Upper lobe of left lung (tissue), 6 donors: Measurements from ENCODE around the gene LGR5. TPM values are rescaled to one million over a fixed set of nuclear protein-coding genes. Genes with fewer than 3 reads are reported as not detected.
A peak's percentile ranks its signal among the peaks of the same experiment; 100 is the strongest.
"Not testable (repeated sequence)": the region's sequence is repeated elsewhere in the genome, so short reads cannot be mapped to it uniquely, and the experiment has no call there.

ENCODE experiments used
- ATAC-seq, 2 donors: fragments of 200-7000 bp; cut with Tn5 transposase; one replicate each; pipeline ENCODE4 v1.9.1; 2022; ENCODE audit warnings: mild to moderate bottlenecking in 2 of 2, moderate library complexity in 2 of 2; ENCODE audit not compliant: low FRiP score in 2 of 2
- DNase-seq, 2 donors: peaks; one replicate each; pipeline ENCODE4 v3.0.0-alpha.2; 2019 to 2020
- H3K27ac ChIP-seq, 4 donors: fragments of 200-600 bp; sonication (generic); one replicate each; pipeline ENCODE4 v1.5.1; 2016 to 2019
- H3K27me3 ChIP-seq, 4 donors: fragments of 200-600 bp; sonication (generic); one replicate each; pipeline ENCODE4 v1.5.1; 2017 to 2019
- H3K36me3 ChIP-seq, 4 donors: fragments of 200-600 bp; sonication (generic); one replicate each; pipeline ENCODE4 v1.5.1; 2016 to 2019
- H3K4me1 ChIP-seq, 4 donors: fragments of 200-600 bp; sonication (generic); one replicate each; pipeline ENCODE4 v1.5.1; 2018 to 2019
- H3K4me3 ChIP-seq, 4 donors: fragments of 200-600 bp; sonication (generic); one replicate each; pipeline ENCODE4 v1.5.1; 2017 to 2019; ENCODE audit warnings: mild to moderate bottlenecking in 2 of 4, moderate library complexity in 1 of 4
- H3K9me3 ChIP-seq, 4 donors: fragments of 200-600 bp; sonication (generic); one replicate each; pipeline ENCODE4 v1.5.1; 2018 to 2019
- CTCF ChIP-seq, 6 experiments: fragments of 450-650 bp in 4 of 6; fragments of 200-600 bp in 2 of 6; sonication (generic) in 2 of 6; IDR thresholded peaks; one replicate each; pipeline ENCODE4 v1.5.1; 2016 to 2019; ENCODE audit warnings: antibody characterized with exemption in 6 of 6
- EP300 ChIP-seq, 4 donors: sonication (generic); formaldehyde crosslinking; IDR thresholded peaks; one replicate each; pipeline ENCODE4 v1.5.1; 2017; ENCODE audit warnings: antibody characterized with exemption in 4 of 4, control low read depth in 2 of 4
- POLR2A ChIP-seq, 4 donors: fragments of 450-650 bp; IDR thresholded peaks; one replicate each; pipeline ENCODE4 v1.5.1; 2016 to 2017; ENCODE audit warnings: antibody characterized with exemption in 4 of 4, mild to moderate bottlenecking in 2 of 4
- POLR2AphosphoS5 ChIP-seq, 2 donors: sonication (generic); formaldehyde crosslinking; IDR thresholded peaks; one replicate each; pipeline ENCODE4 v1.5.1; 2017; ENCODE audit warnings: antibody characterized with exemption in 2 of 2
- WGBS, 2 donors: methylation state at CpG; one replicate each; pipeline ENCODE4 v1.1.5; 2017 to 2018; 5-methylcytosine and 5-hydroxymethylcytosine counted together
- total RNA-seq, 6 donors: library from RNA; depleted of rRNA in 4 of 6; stranded (reverse); fragments of >200 nt in 4 of 6; gene quantifications; one replicate each; pipeline versions ENCODE4 v1.1.0 to v1.2.1, GENCODE V29; 2016 to 2021
- donor health status: DM: no; HTN: no; CAD: no; lungs with moderate emphysema.
- donor health status: DM: no; HTN: yes; CAD: no; lungs with severe emphysema.

Gene LGR5
- total RNA-seq, 6 donors from 2014 or later = 0.27 to 1.2 (median 0.75) TPM; not detected in 2

- DNase-seq = peak in 1 of 2 donors; percentile 68
These were observed 127.9 kb downstream of the LGR5 start for GRCh38 chr12:71567537-71567936.

GRCh38 chr12:71569885-71570284 lies 130.3 kb downstream of the LGR5 start:
- 85 to 93% methylated on average over 6 of the region's 6 CpGs for WGBS, 2 donors
- not testable (repeated sequence) for H3K9me3 ChIP-seq, DNase-seq, ATAC-seq, H3K27ac ChIP-seq, H3K4me3 ChIP-seq, H3K27me3 ChIP-seq, H3K36me3 ChIP-seq, H3K4me1 ChIP-seq

More at GRCh38 chr12:71567537-71567936, 127.9 kb downstream of the LGR5 start:
- Histone ChIP-seq H3K36me3 (no peaks in the 10 kb centered on the region), H3K4me3 (no peak overlapping the region), H3K4me1 (no peaks in the 10 kb centered on the region), H3K27ac (no peak overlapping the region), H3K27me3 (no peaks in the 10 kb centered on the region), H3K9me3 (no peaks in the 10 kb centered on the region)
- TF ChIP-seq POLR2AphosphoS5 (IDR thresholded peaks at IDR 0.05) (no peak), POLR2A (IDR thresholded peaks at IDR 0.05) (no peak), EP300 (IDR thresholded peaks at IDR 0.05) (no peak), CTCF (IDR thresholded peaks at IDR 0.05) (no peak)
- 60 to 72% methylated on average over 3 of the region's 3 CpGs for WGBS, 2 donors
- ATAC-seq = peak in 1 of 2 donors; percentile 46

- no peaks in the 10 kb centered on the region for H3K4me1 ChIP-seq
- H3K9me3 ChIP-seq = no peaks in the 10 kb centered on the region
- DNase-seq (no peak), ATAC-seq (no peak)
- H3K27ac ChIP-seq = no peak overlapping the region
- no peak overlapping the region for H3K4me3 ChIP-seq
- TF ChIP-seq POLR2A (IDR thresholded peaks at IDR 0.05) = no peak
- TF ChIP-seq CTCF (IDR thresholded peaks at IDR 0.05) = no peak
- no peak for TF ChIP-seq EP300 (IDR thresholded peaks at IDR 0.05)
- TF ChIP-seq POLR2AphosphoS5 (IDR thresholded peaks at IDR 0.05) = no peak
- no peaks in the 10 kb centered on the region for H3K27me3 ChIP-seq
- WGBS, 2 donors = 65 to 79% methylated on average over 3 of the region's 3 CpGs
- H3K36me3 ChIP-seq = no peaks in the 10 kb centered on the region
These were observed 136.9 kb downstream of the LGR5 start for GRCh38 chr12:71576496-71576895.

GRCh38 chr12:71578694-71579258 lies 139.2 kb downstream of the LGR5 start:
- DNase-seq = no peak
- H3K36me3 ChIP-seq = no peaks in the 10 kb centered on the region
- H3K27me3 ChIP-seq = no peaks in the 10 kb centered on the region
- no peak overlapping the region for H3K27ac ChIP-seq
- ATAC-seq = no peak
- H3K9me3 ChIP-seq = no peaks in the 10 kb centered on the region
- TF ChIP-seq POLR2A (IDR thresholded peaks at IDR 0.05) (no peak), POLR2AphosphoS5 (IDR thresholded peaks at IDR 0.05) (no peak), CTCF (IDR thresholded peaks at IDR 0.05) (no peak), EP300 (IDR thresholded peaks at IDR 0.05) (no peak)
- H3K4me1 ChIP-seq = no peaks in the 10 kb centered on the region
- no peak overlapping the region for H3K4me3 ChIP-seq
- WGBS, 2 donors = 68 to 72% methylated on average over 5 of the region's 5 CpGs

GRCh38 chr12:71581206-71581605 lies 141.6 kb downstream of the LGR5 start:
- ATAC-seq (no peak), DNase-seq (no peak)
- H3K27me3 ChIP-seq = no peaks in the 10 kb centered on the region
- no peaks in the 10 kb centered on the region for H3K9me3 ChIP-seq
- H3K4me3 ChIP-seq = no peak overlapping the region
- H3K36me3 ChIP-seq = no peaks in the 10 kb centered on the region
- no peaks in the 10 kb centered on the region for H3K4me1 ChIP-seq
- no peak overlapping the region for H3K27ac ChIP-seq
- TF ChIP-seq EP300 (IDR thresholded peaks at IDR 0.05) = no peak
- no peak for TF ChIP-seq POLR2A (IDR thresholded peaks at IDR 0.05)
- TF ChIP-seq POLR2AphosphoS5 (IDR thresholded peaks at IDR 0.05) = no peak
- no peak for TF ChIP-seq CTCF (IDR thresholded peaks at IDR 0.05)
- WGBS, 2 donors = 51 to 66% methylated on average over 2 to 3 of the region's 3 CpGs
